ENCODE results near the gene CRNN.

The CRNN gene

GRCh38 chr1:152415454-152416227 is 1.6 kb upstream of the CRNN start:
- no peak for DNase-seq

- DNase-seq: no peak
These were observed 1.3 kb downstream of the CRNN start for GRCh38 chr1:152412756-152413155.

GRCh38 chr1:152411134-152411533 is 2.9 kb downstream of the CRNN start:
- no peak for DNase-seq

- DNase-seq: peak; percentile 62
These were observed 3.5 kb downstream of the CRNN start for GRCh38 chr1:152410599-152410998.

GRCh38 chr1:152410028-152410427 is 4.0 kb downstream of the CRNN start:
- DNase-seq: no peak

- no peak for DNase-seq
These were observed 5.4 kb downstream of the CRNN start for GRCh38 chr1:152408664-152409063.

GRCh38 chr1:152398812-152399698 is 15.0 kb downstream of the CRNN start:
- peak; percentile 18 for DNase-seq

GRCh38 chr1:152397474-152397873 is 16.6 kb downstream of the CRNN start:
- DNase-seq: peak; percentile 7

- DNase-seq: no peak
These were observed 19.9 kb downstream of the CRNN start for GRCh38 chr1:152394151-152394550.

- DNase-seq: no peak
These were observed 21.2 kb downstream of the CRNN start for GRCh38 chr1:152392909-152393308.

- no peak for DNase-seq
These were observed 25.2 kb downstream of the CRNN start for GRCh38 chr1:152388889-152389288.

GRCh38 chr1:152386940-152387339 is 27.1 kb downstream of the CRNN start:
- DNase-seq: no peak

- no peak for DNase-seq
These were observed 33.1 kb downstream of the CRNN start for GRCh38 chr1:152380932-152381331.

GRCh38 chr1:152374451-152374850 is 39.6 kb downstream of the CRNN start:
- no peak for DNase-seq

GRCh38 chr1:152372672-152373071 is 41.4 kb downstream of the CRNN start:
- no peak for DNase-seq

- DNase-seq: no peak
These were observed 46.6 kb downstream of the CRNN start for GRCh38 chr1:152367436-152367835.

- no peak for DNase-seq
These were observed 54.2 kb downstream of the CRNN start, which contains the start of gene FLG2 for GRCh38 chr1:152359906-152360305. TSS of gene FLG2 (minus strand) at chr1:152360006. CDS start at chr1:152358884, 1,122 bp downstream.

Measured in EL (cell line).